ENCODE data around the gene GPAM.

GRCh38 chr10:112216966-112217365, 33.4 kb upstream of the GPAM start:
- TF ChIP-seq CTCF (IDR thresholded peaks at IDR 0.05) (no peak), POLR2A (IDR thresholded peaks at IDR 0.05; ENCODE audit: low read depth) (no peak), POLR2AphosphoS5 (IDR thresholded peaks at IDR 0.05) (no peak)
